BJ (cell line): ENCODE results near the gene ENDOU. TPM values are rescaled to one million over a fixed set of nuclear protein-coding genes. Genes with fewer than 3 reads are reported as not detected.

ENCODE experiments used
- CTCF ChIA-PET: fragments of 350-600 bp; formaldehyde crosslinking; extraction: SDS; loops from one replicate; lab custom pipeline; 2021; ENCODE audit warnings: antibody characterized with exemption, inconsistent platforms; lab: Yijun Ruan, JAX
- POLR2A ChIA-PET: fragments of 300-600 bp; sonication (Branson Sonifier 250); formaldehyde crosslinking; extraction: SDS; loops from one replicate; lab custom pipeline; 2021; ENCODE audit warnings: antibody characterized with exemption; lab: Charles Lee
- DNase-seq: peaks from one replicate; pipeline ENCODE4 v3.0.0-alpha.2; 2011; ENCODE audit warnings: low read depth
- H3K27me3 ChIP-seq: 2 replicates; pipeline ENCODE4 v1.6.0; 2011; ENCODE audit warnings: low read length; ENCODE audit not compliant: control insufficient read depth, insufficient read depth
- H3K36me3 ChIP-seq: 2 replicates; pipeline ENCODE4 v1.5.1; 2011; ENCODE audit warnings: low read length; ENCODE audit not compliant: control insufficient read depth, insufficient read depth
- H3K4me3 ChIP-seq: 2 replicates; pipeline ENCODE4 v1.5.1; 2011; ENCODE audit warnings: low read depth, mild to moderate bottlenecking, control low read depth, low read length
- CTCF ChIP-seq: IDR thresholded peaks from 2 replicates; pipeline ENCODE4 v1.5.1; 2011; ENCODE audit warnings: low read depth, mild to moderate bottlenecking, control low read depth, inconsistent platforms, low read length, moderate library complexity; ENCODE audit not compliant: insufficient read depth
- polyA plus RNA-seq: library from polyadenylated mRNA; depleted of rRNA; stranded (reverse); fragments of >200 nt; gene quantifications from 2 replicates; pipeline ENCODE4 v1.2.3, GENCODE V29; 2011

The ENDOU gene
- polyA plus RNA-seq, 1 experiment: not detected

DNA sequence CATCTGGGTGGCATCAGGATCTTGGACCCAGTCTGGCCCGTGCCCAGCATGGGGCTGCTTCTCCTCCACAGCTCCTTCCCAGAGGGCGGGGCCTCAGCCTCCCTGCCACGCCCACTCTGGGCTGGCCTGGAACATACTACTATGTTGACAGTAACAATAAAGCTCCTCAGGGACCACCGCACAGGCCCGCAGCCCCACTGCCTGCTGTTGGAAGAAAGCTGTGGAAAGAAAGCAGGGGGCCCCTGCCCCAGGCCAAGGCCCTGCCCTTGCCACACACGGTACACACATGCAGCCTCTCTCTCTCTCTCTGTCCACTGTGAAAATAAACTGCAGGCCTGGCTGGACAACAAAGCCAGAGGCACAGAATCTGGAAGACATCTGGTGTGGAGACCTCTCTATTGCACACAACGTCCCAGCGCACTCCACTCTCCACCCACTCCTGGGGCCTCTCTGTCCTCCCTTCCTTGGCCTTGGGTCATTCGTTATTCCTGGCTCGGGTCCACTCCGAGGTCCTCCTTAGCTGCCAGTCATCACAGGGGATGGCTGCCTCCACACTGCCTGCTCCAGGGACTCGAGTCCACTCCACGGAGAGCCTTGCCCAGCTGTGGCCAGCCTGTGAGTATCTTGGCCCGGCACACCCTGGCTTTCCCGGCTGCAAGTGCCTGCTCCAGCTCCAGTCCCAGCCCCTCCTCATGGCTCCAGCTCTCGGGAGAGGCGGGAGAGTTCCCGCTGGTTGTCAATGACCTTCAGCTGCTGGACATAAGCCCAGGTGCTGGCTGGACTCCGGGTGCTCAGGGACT lies 11.8 kb upstream of the ENDOU start:
- CTCF ChIA-PET: interaction anchor here (0.8 to 17.6 kb wide), 7 partner anchors 10 to 101 kb away, joined by 4 to 454 read pairs (median 18); partner anchors contain the start of genes RAPGEF3 and SLC48A1
- no peak overlapping the region for H3K4me3 ChIP-seq
- no peaks in the 10 kb centered on the region for H3K36me3 ChIP-seq
- no peak for TF ChIP-seq CTCF
- peaks cover 3% of the 10 kb centered on the region; the same call in 1 of the 2 replicates for H3K27me3 ChIP-seq
- POLR2A ChIA-PET: interaction anchor here (0.6 to 0.8 kb wide), 2 partner anchors 42 to 97 kb away, joined by 3 to 7 read pairs; no protein-coding TSS in a partner anchor
- no peak for DNase-seq

DNA sequence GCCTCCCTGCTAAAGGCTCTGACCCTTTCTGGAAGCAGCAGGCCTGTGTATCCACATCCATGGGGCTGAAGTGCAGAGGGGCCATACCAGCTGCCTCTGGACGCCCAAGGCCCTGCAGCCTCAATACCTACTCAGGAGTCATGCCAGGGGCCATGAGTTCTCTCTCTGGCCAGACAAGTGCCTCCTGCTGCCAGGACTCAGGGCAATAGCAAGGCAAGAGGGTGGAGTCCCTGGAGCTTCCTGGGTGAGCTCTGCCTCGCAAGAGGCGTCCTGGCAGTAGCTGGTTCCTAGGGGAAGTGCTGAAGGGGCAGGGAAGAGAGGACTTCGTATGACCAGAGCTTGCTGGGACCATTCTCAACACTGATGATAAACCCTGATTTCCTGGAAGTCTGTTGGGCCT lies 10.9 kb upstream of the ENDOU start:
- no peak for DNase-seq
- TF ChIP-seq CTCF: no peak
- ChIA-PET POLR2A (interaction anchor here (0.6 to 0.8 kb wide), 2 partner anchors 43 to 98 kb away, joined by 3 to 7 read pairs; no protein-coding TSS in a partner anchor), CTCF (interaction anchor here (0.8 to 17.6 kb wide), 7 partner anchors 9 to 102 kb away, joined by 4 to 454 read pairs (median 18); partner anchors contain the start of genes RAPGEF3 and SLC48A1)
- Histone ChIP-seq H3K27me3 (peaks cover 3% of the 10 kb centered on the region; the same call in 1 of the 2 replicates), H3K36me3 (no peaks in the 10 kb centered on the region), H3K4me3 (no peak overlapping the region)

- POLR2A ChIA-PET: no interaction called here
- DNase-seq: no peak
- Histone ChIP-seq H3K4me3 (no peak overlapping the region), H3K36me3 (no peaks in the 10 kb centered on the region), H3K27me3 (peaks cover 3% of the 10 kb centered on the region; the same call in 1 of the 2 replicates)
- CTCF ChIA-PET: interaction anchor here (2.6 to 17.6 kb wide), 4 partner anchors 9 to 38 kb away, joined by 12 to 454 read pairs (median 93); partner anchors contain the start of genes RAPGEF3 and SLC48A1
- TF ChIP-seq CTCF: no peak
These were observed 10.4 kb upstream of the ENDOU start for GRCh38 chr12:47735649-47736048.

DNA sequence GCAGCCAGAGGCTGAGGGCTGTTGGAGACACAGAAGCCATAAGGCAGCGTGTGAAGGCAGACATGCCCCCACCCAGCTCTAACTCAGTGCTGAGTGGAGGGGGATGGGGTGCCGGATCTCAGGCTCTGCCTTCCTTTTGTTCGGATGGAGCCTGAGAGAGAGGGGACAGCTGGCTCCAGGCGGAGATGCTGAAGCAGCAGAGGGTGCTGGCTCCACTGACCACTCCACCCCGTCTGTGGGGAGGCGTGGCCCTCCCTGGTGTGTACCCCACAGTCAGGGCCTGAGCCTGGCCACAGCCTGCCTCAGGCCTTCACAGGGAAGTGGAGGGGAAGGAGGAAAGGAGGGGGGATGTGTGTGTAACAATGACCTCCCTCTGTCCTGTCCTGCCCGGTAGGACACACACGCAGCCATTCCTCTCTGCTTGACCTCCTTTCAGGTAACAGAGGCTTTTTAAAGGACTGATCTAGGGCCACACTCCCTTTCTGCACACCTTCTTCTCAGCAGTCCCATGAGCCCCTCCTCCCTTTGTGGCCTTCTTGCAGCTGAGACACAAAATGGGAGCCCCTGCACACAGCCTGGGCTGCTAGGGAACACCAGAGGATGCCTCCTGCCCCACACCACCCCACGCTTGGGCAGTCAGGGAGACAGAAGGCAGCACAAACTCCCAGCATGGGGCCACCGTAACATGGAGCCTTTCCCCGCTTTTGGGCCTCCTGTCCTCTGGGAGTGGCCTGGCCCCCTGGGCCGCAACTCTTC lies 9.6 kb upstream of the ENDOU start:
- Histone ChIP-seq H3K4me3 (no peak overlapping the region), H3K36me3 (no peaks in the 10 kb centered on the region), H3K27me3 (peaks cover 3% of the 10 kb centered on the region; the same call in 1 of the 2 replicates)
- DNase-seq: no peak
- POLR2A ChIA-PET: no interaction called here
- CTCF ChIA-PET: interaction anchor here (2.6 to 17.6 kb wide), 5 partner anchors 8 to 103 kb away, joined by 14 to 454 read pairs (median 30); partner anchors contain the start of gene SLC48A1
- TF ChIP-seq CTCF: no peak

DNA sequence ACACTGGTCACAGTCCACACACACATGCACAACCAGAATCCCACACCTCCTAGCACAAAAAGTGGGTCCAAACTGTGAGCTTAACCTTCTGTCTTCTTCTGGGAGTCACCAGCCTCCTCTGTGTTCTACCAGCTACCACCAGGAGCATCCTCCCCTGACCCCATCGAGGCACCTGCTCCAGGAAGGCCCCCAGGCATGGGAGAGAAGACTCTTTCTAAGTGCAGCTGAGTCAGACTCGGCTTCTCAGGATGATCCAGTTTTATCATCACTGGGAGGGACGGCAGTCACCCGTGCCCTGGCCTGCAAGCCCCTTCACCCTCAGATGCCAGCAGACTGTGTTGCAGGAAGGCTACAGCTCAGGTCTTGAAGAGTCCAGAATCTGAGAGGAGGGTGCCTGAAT lies 7.9 kb upstream of the ENDOU start:
- no peak overlapping the region for H3K4me3 ChIP-seq
- no peaks in the 10 kb centered on the region for H3K36me3 ChIP-seq
- CTCF ChIA-PET: interaction anchor here (0.5 to 17.6 kb wide), 6 partner anchors 10 to 504 kb away, joined by 4 to 454 read pairs (median 22); partner anchors contain the start of gene SLC48A1
- POLR2A ChIA-PET: no interaction called here
- no peak for TF ChIP-seq CTCF
- no peak for DNase-seq
- peaks cover 3% of the 10 kb centered on the region; the same call in 1 of the 2 replicates for H3K27me3 ChIP-seq
